HepG2 (cell line): Measurements from ENCODE around the gene ANKZF1. TPM values are rescaled to one million over a fixed set of nuclear protein-coding genes. Genes with fewer than 3 reads are reported as not detected.

ENCODE experiments used
- EED ChIP-seq: sonication (generic); formaldehyde crosslinking; IDR thresholded peaks from 2 replicates; pipeline ENCODE4 v1.5.0; 2020; ENCODE audit warnings: mild to moderate bottlenecking, missing genetic modification reagents
- FOSL2 ChIP-seq: sonication (generic); formaldehyde crosslinking; IDR thresholded peaks from 2 replicates; pipeline ENCODE4 v1.4.0; 2020; ENCODE audit warnings: missing genetic modification reagents
- HNRNPLL ChIP-seq: fragments of 200-400 bp; formaldehyde crosslinking; IDR thresholded peaks from 2 replicates; pipeline ENCODE4 v1.6.1; 2017; ENCODE audit warnings: mild to moderate bottlenecking, low read depth, low read length; ENCODE audit not compliant: poor library complexity, severe bottlenecking
- KDM2A ChIP-seq: sonication (generic); formaldehyde crosslinking; IDR thresholded peaks from 2 replicates; pipeline ENCODE4 v1.4.0; 2020; ENCODE audit warnings: low read depth, missing genetic modification reagents, borderline replicate concordance
- KLF15 ChIP-seq: sonication (generic); formaldehyde crosslinking; IDR thresholded peaks from 2 replicates; pipeline ENCODE4 v1.8.1; 2023; ENCODE audit warnings: borderline replicate concordance, mild to moderate bottlenecking, inconsistent platforms, missing genetic modification reagents, mixed read lengths
- MXD4 ChIP-seq: IDR thresholded peaks from 2 replicates; pipeline ENCODE4 v1.6.1; 2016; ENCODE audit warnings: mild to moderate bottlenecking, missing biosample characterization, missing genetic modification reagents
- NFYB ChIP-seq: sonication (generic); formaldehyde crosslinking; IDR thresholded peaks from 2 replicates; pipeline ENCODE4 v1.4.0; 2020; ENCODE audit warnings: missing genetic modification reagents
- NR2C2 ChIP-seq: sonication (generic); formaldehyde crosslinking; IDR thresholded peaks from 2 replicates; pipeline ENCODE4 v1.4.0; 2020; ENCODE audit warnings: missing genetic modification reagents, mild to moderate bottlenecking, moderate library complexity, borderline replicate concordance
- PAWR ChIP-seq: sonication (generic); formaldehyde crosslinking; IDR thresholded peaks from 2 replicates; pipeline ENCODE4 v1.4.0; 2020; ENCODE audit warnings: missing genetic modification reagents, mild to moderate bottlenecking, borderline replicate concordance
- RAD21 ChIP-seq: fragments of 450-650 bp; formaldehyde crosslinking; IDR thresholded peaks from 2 replicates; pipeline ENCODE4 v1.5.0; 2020; ENCODE audit warnings: mild to moderate bottlenecking
- REST ChIP-seq, 2 experiments: IDR thresholded peaks; 2 replicates each; pipeline ENCODE4 v1.6.1; 2011 to 2012; ENCODE audit warnings: low read length in 2 of 2, borderline replicate concordance in 1 of 2, low read depth in 1 of 2, mild to moderate bottlenecking in 1 of 2, moderate library complexity in 1 of 2
- RFXANK ChIP-seq: IDR thresholded peaks from 2 replicates; pipeline ENCODE4 v1.6.1; 2016
- SIX4 ChIP-seq: sonication (generic); formaldehyde crosslinking; IDR thresholded peaks from 2 replicates; pipeline ENCODE4 v1.4.0; 2020; ENCODE audit warnings: missing genetic modification reagents
- SMAD3 ChIP-seq: sonication (generic); formaldehyde crosslinking; IDR thresholded peaks from 2 replicates; pipeline ENCODE4 v1.4.0; 2020; ENCODE audit warnings: missing genetic modification reagents
- TBX3 ChIP-seq: fragments of 450-650 bp; IDR thresholded peaks from 2 replicates; pipeline ENCODE4 v1.6.1; 2017; ENCODE audit warnings: antibody characterized with exemption, mild to moderate bottlenecking, inconsistent platforms, borderline replicate concordance
- ZBTB14 ChIP-seq: sonication (generic); formaldehyde crosslinking; IDR thresholded peaks from 2 replicates; pipeline ENCODE4 v1.4.0; 2020; ENCODE audit warnings: missing genetic modification reagents
- ZFP62 ChIP-seq: sonication (generic); formaldehyde crosslinking; IDR thresholded peaks from 2 replicates; pipeline ENCODE4 v1.4.0; 2020; ENCODE audit warnings: missing genetic modification reagents
- ZNF17 ChIP-seq: sonication (generic); formaldehyde crosslinking; IDR thresholded peaks from 2 replicates; pipeline ENCODE4 v1.5.0; 2020; ENCODE audit warnings: mild to moderate bottlenecking, missing genetic modification reagents
- ZNF337 ChIP-seq: sonication (generic); formaldehyde crosslinking; IDR thresholded peaks from 2 replicates; pipeline ENCODE4 v1.5.1; 2020; ENCODE audit warnings: missing genetic modification reagents, low read depth, mild to moderate bottlenecking, borderline replicate concordance
- ZNF354B ChIP-seq: sonication (generic); formaldehyde crosslinking; IDR thresholded peaks from 2 replicates; pipeline ENCODE4 v1.8.0; 2022; ENCODE audit warnings: mild to moderate bottlenecking, missing genetic modification reagents
- ZNF589 ChIP-seq: sonication (generic); formaldehyde crosslinking; conservative IDR thresholded peaks from 2 replicates; pipeline ENCODE4 v1.8.0; 2022; ENCODE audit warnings: mild to moderate bottlenecking, moderate library complexity, missing genetic modification reagents
- ZNF746 ChIP-seq: sonication (generic); formaldehyde crosslinking; IDR thresholded peaks from 2 replicates; pipeline ENCODE4 v1.8.0; 2022; ENCODE audit warnings: mild to moderate bottlenecking, missing genetic modification reagents
- ZNF792 ChIP-seq: IDR thresholded peaks from 2 replicates; pipeline ENCODE4 v1.6.1; 2016
- ZSCAN12 ChIP-seq: sonication (generic); formaldehyde crosslinking; IDR thresholded peaks from 2 replicates; pipeline ENCODE4 v1.9.0; 2021; ENCODE audit warnings: mild to moderate bottlenecking, missing genetic modification reagents
- polyA plus RNA-seq, 8 experiments: library from polyadenylated mRNA; depleted of rRNA in 3 of 8; stranded (reverse) in 7 of 8; unstranded in 1 of 8; fragments of >200 nt; fragmentation: Illumina TruSeq in 4 of 8; extraction: Trizol in 4 of 8; gene quantifications; 2 replicates each; pipeline versions ENCODE4 v1.2.1 to v1.2.3, GENCODE V29; 2011 to 2016; ENCODE audit warnings: low read depth in 4 of 8, missing spikeins in 1 of 8, mixed read lengths in 1 of 8; ENCODE audit not compliant: insufficient read depth in 1 of 8
- total RNA-seq, 5 experiments: library from RNA; depleted of rRNA; stranded (reverse); fragments of >200 nt; fragmentation: Illumina TruSeq; extraction: Trizol; gene quantifications; 2 replicates each; pipeline ENCODE4 v1.2.3, GENCODE V29; 2016; ENCODE audit warnings: low read depth in 1 of 5

Gene ANKZF1
- total and polyA plus RNA-seq, 2 of the 13 experiments (the other 11 are each of a cell fraction or from before 2014, with no cell fraction given): 25.3 to 128 TPM

- no peak; the same call in 1 of the 2 replicates for TF ChIP-seq ZNF17 (CRISPR knock-in tag)
- TF ChIP-seq EED (CRISPR knock-in tag): peak; percentile 85
- peak; percentile 33; the same call in 1 of the 2 replicates for TF ChIP-seq TBX3
- peak; percentile 96 for TF ChIP-seq MXD4
- peak; percentile 37; the same call in 1 of the 2 replicates for TF ChIP-seq NR2C2
- peak; percentile 82 for TF ChIP-seq RFXANK (CRISPR knock-in tag)
- peak; percentile 100 for TF ChIP-seq KDM2A (CRISPR knock-in tag)
- peak; percentile 92 for TF ChIP-seq ZNF589
- TF ChIP-seq FOSL2 (CRISPR knock-in tag): peak; percentile 56; the same call in 1 of the 2 replicates
- TF ChIP-seq PAWR (CRISPR knock-in tag): no peak
- TF ChIP-seq ZFP62: no peak
- TF ChIP-seq ZNF792 (CRISPR knock-in tag): peak; percentile 95
- TF ChIP-seq SIX4 (CRISPR knock-in tag): peak; percentile 64; the same call in 1 of the 2 replicates
- TF ChIP-seq SMAD3 (CRISPR knock-in tag): peak; percentile 68
- no peak for TF ChIP-seq ZSCAN12 (CRISPR knock-in tag)
- peak; percentile 64; the same call in 1 of the 2 replicates for TF ChIP-seq KLF15
- peak; percentile 98; the same call in 1 of the 2 replicates for TF ChIP-seq ZNF354B (CRISPR knock-in tag)
- TF ChIP-seq RAD21: no peak
- TF ChIP-seq HNRNPLL: peak; percentile 84
- TF ChIP-seq ZNF337 (CRISPR knock-in tag): no peak; the same call in 1 of the 2 replicates
- no peak; a peak in 1 of 4 replicates for TF ChIP-seq REST (IDR thresholded peaks at IDR 0.05; ENCODE audit: borderline replicate concordance in 1 of 2, low read depth in 1 of 2, low read length in 2 of 2)
- peak; percentile 86 for TF ChIP-seq NFYB (CRISPR knock-in tag)
- TF ChIP-seq ZBTB14: peak; percentile 62
- TF ChIP-seq ZNF746 (CRISPR knock-in tag): peak; percentile 58; the same call in 1 of the 2 replicates
Measured at GRCh38 chr2:219218732-219219701, 10.6 kb upstream of the ANKZF1 start, which contains the start of gene ABCB6 (continued).
